ENCODE data around the gene LTA4H.

The LTA4H gene

DNA sequence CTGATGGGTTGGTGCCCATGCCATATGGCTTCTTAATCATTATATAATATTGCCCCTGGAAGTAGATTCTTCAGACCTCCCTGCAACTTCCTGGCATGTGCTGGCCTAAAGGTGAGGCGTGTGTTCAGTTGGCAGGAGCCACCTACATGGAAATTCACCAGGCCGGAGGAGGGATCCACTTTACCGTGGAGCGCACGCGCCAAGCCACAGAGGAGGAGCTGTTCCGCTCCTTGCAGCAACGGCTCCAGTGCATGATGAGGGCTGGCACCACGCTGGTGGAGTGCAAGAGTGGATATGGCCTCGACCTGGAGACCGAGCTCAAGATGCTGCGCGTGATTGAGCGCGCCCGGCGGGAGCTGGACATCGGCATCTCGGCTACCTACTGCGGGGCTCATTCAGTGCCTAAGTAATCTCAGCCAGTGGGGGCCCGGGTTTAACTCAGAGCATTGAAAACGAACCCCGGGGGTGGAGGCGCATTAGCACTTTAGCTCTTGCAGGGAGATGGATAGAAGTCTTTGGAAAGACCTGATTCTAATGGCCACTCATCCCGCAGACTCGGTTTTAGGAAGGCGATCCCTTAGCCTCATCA is 78.7 kb downstream of the LTA4H start:
- H3K27me3 ChIP-seq: no peaks in the 10 kb centered on the region
- H3K27ac ChIP-seq: no peak overlapping the region
- H3K4me1 ChIP-seq (ENCODE audit: control insufficient read depth in 1 of 2, insufficient read depth in 1 of 2, low read depth in 1 of 2, low read length in 1 of 2): no peaks in the 10 kb centered on the region
- H3K36me3 ChIP-seq: no peaks in the 10 kb centered on the region
- no peak overlapping the region for H3K4me3 ChIP-seq (ENCODE audit: low read depth in 1 of 2, low read length in 1 of 2)
- TF ChIP-seq, protein P1, sequence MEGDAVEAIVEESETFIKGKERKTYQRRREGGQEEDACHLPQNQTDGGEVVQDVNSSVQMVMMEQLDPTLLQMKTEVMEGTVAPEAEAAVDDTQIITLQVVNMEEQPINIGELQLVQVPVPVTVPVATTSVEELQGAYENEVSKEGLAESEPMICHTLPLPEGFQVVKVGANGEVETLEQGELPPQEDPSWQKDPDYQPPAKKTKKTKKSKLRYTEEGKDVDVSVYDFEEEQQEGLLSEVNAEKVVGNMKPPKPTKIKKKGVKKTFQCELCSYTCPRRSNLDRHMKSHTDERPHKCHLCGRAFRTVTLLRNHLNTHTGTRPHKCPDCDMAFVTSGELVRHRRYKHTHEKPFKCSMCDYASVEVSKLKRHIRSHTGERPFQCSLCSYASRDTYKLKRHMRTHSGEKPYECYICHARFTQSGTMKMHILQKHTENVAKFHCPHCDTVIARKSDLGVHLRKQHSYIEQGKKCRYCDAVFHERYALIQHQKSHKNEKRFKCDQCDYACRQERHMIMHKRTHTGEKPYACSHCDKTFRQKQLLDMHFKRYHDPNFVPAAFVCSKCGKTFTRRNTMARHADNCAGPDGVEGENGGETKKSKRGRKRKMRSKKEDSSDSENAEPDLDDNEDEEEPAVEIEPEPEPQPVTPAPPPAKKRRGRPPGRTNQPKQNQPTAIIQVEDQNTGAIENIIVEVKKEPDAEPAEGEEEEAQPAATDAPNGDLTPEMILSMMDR (IDR thresholded peaks at IDR 0.05): no peak
- H3K9me3 ChIP-seq: no peaks in the 10 kb centered on the region

DNA sequence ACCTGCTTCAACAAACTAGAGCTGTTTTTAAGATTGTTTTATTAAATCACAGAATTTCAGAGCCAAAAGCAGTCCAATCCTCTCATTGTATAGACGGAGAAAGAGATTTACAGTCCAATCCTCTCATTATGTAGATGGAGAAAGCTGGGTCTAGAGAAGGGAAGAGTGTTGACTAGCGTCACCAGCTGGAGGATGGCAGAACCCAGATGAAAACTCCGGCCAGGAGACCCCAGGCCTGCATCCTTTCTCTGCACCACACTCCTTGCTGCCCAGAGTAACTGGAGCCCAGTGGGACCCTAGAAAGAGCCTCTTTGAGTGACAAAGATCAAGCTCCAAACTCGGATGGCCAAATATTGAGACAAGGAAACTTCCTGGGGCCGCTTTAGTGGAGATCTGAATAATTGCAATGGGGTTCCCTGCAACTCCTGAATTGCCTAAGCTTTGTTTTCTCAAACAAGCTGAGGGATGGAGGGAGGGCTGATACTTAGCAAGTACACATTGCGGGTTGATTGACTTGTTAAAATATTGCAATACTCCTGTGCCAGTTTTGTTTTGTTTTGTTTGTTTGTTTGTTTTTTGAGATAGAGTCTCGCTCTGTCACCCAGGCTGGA is 79.7 kb downstream of the LTA4H start:
- no peaks in the 10 kb centered on the region for H3K27me3 ChIP-seq
- H3K36me3 ChIP-seq: no peaks in the 10 kb centered on the region
- H3K4me1 ChIP-seq (ENCODE audit: control insufficient read depth in 1 of 2, insufficient read depth in 1 of 2, low read depth in 1 of 2, low read length in 1 of 2): no peaks in the 10 kb centered on the region
- no peak overlapping the region for H3K27ac ChIP-seq
- no peaks in the 10 kb centered on the region for H3K9me3 ChIP-seq
- TF ChIP-seq, protein P1 (IDR thresholded peaks at IDR 0.05): no peak
- H3K4me3 ChIP-seq (ENCODE audit: low read depth in 1 of 2, low read length in 1 of 2): no peak overlapping the region

DNA sequence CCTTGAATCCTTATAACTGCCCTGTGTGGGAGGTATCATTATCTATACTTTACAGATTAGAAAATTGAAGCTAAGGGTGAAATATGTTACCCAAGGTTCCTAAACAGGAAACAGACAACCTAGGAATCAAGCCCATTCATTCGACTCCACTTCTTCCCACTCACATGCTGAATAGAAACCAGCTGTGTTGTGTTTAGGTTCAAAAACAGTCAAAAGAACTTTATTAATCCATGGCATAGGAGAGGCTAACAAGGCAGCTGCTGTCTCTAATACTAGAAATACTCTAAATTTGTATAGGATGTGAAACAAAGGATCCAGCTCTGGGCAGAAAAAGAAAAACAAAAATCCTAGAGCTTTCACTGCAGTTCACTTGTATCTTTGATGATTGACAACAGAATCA is 82.4 kb downstream of the LTA4H start:
- Histone ChIP-seq H3K36me3 (no peaks in the 10 kb centered on the region), H3K9me3 (no peaks in the 10 kb centered on the region), H3K4me3 (ENCODE audit: low read depth in 1 of 2, low read length in 1 of 2) (no peak overlapping the region), H3K27ac (no peak overlapping the region), H3K27me3 (peaks cover 10% of the 10 kb centered on the region), H3K4me1 (ENCODE audit: control insufficient read depth in 1 of 2, insufficient read depth in 1 of 2, low read depth in 1 of 2, low read length in 1 of 2) (no peaks in the 10 kb centered on the region)
- TF ChIP-seq, protein P1 (IDR thresholded peaks at IDR 0.05): no peak

DNA sequence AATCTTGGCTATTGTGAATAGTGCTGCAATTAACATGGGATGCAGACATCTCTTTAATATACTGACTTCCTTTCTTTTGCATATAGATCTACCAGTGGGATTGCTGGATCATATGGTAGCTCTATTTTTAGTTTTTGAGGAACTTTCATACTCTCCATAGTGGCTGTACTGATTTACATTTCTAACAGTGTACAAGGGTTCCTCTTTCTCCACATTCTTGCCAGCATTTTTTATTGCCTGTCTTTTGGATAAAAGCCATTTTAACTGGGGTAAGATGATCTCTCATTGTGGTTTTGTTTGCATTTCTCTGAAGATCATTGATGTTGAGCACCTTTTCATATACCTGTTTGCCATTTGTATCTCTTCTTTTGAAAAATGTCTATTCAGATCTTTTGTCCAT is 83.9 kb downstream of the LTA4H start:
- no peak overlapping the region for H3K4me3 ChIP-seq (ENCODE audit: low read depth in 1 of 2, low read length in 1 of 2)
- no peaks in the 10 kb centered on the region for H3K4me1 ChIP-seq (ENCODE audit: control insufficient read depth in 1 of 2, insufficient read depth in 1 of 2, low read depth in 1 of 2, low read length in 1 of 2)
- no peaks in the 10 kb centered on the region for H3K9me3 ChIP-seq
- H3K27ac ChIP-seq: no peak overlapping the region
- H3K36me3 ChIP-seq: no peaks in the 10 kb centered on the region
- TF ChIP-seq, protein P1 (IDR thresholded peaks at IDR 0.05): no peak
- H3K27me3 ChIP-seq: peaks cover 10% of the 10 kb centered on the region
